GM12878 (cell line): Measurements from ENCODE around the gene BBC3. TPM values are rescaled to one million over a fixed set of nuclear protein-coding genes. Genes with fewer than 3 reads are reported as not detected.

Experiments used
- ATAC-seq: fragments of 200-7000 bp; cut with Tn5 transposase; 3 replicates; pipeline ENCODE4 v1.9.1; 2020; ENCODE audit warnings: mild to moderate bottlenecking, moderate library complexity
- BruUV-seq: library from RNA; stranded (reverse); fragments of 400-500 nt; replicated peaks from 2 replicates; lab custom pipeline; 2021; lab: Mats Ljungman, UMichigan
- CTCF ChIA-PET: fragments of 300-600 bp; sonication (Branson Sonifier 250); formaldehyde crosslinking; extraction: SDS; loops from one replicate; lab custom pipeline; 2021; ENCODE audit warnings: inconsistent platforms; lab: Yijun Ruan, JAX
- POLR2A ChIA-PET: fragments of 350-600 bp; formaldehyde crosslinking; extraction: SDS; loops from one replicate; lab custom pipeline; 2021; ENCODE audit warnings: inconsistent platforms; lab: Charles Lee
- RAD21 ChIA-PET: fragments of 300-600 bp; sonication (Branson Sonifier 250); formaldehyde crosslinking; loops from one replicate; lab custom pipeline; 2023; ENCODE audit warnings: antibody characterized with exemption; ENCODE audit not compliant: unreplicated experiment; lab: Charles Lee
- SMC1A ChIA-PET: fragments of 300-600 bp; sonication (Branson Sonifier 250); formaldehyde crosslinking; loops from one replicate; lab custom pipeline; 2023; ENCODE audit not compliant: unreplicated experiment, uncharacterized antibody; lab: Charles Lee
- DNase-seq: peaks from one replicate; pipeline ENCODE4 v3.0.0-alpha.2; 2011; ENCODE audit warnings: low read depth, low spot score
- FAIRE-seq: peaks from 3 replicates; lab custom pipeline; 2011; peaks lifted over from hg19 to GRCh38; lab: Jason Lieb, UNC
- H2AFZ ChIP-seq: 2 replicates; pipeline ENCODE4 v1.6.0; 2011; ENCODE audit warnings: low read depth, low read length, control low read depth; ENCODE audit not compliant: control insufficient read depth
- H3K27ac ChIP-seq: 2 replicates; pipeline ENCODE4 v1.5.1; 2011; ENCODE audit warnings: control low read depth; ENCODE audit not compliant: control insufficient read depth, insufficient read depth
- H3K27me3 ChIP-seq, 2 experiments: replicated peaks in 1 of 2; 2 replicates each; pipeline versions ENCODE4 v1.6.0 to v1.6.1; 2011; ENCODE audit warnings: low read length in 1 of 2; ENCODE audit not compliant: control insufficient read depth in 2 of 2, insufficient read depth in 2 of 2
- H3K36me3 ChIP-seq, 2 experiments: 2 replicates each; pipeline ENCODE4 v1.5.1; 2011; ENCODE audit warnings: low read length in 1 of 2; ENCODE audit not compliant: control insufficient read depth in 2 of 2, insufficient read depth in 2 of 2
- H3K4me1 ChIP-seq: 2 replicates; pipeline ENCODE4 v1.6.1; 2011; ENCODE audit warnings: mild to moderate bottlenecking, low read length, moderate library complexity, mixed read lengths; ENCODE audit not compliant: control insufficient read depth, insufficient read depth
- H3K4me2 ChIP-seq: 2 replicates; pipeline ENCODE4 v1.6.0; 2011; ENCODE audit warnings: control low read depth; ENCODE audit not compliant: control insufficient read depth, insufficient read depth
- H3K4me3 ChIP-seq: fragments of 200-600 bp; sonication (generic); 2 replicates; pipeline ENCODE4 v1.5.1; 2016
- H3K79me2 ChIP-seq: 2 replicates; pipeline ENCODE4 v1.6.0; 2011; ENCODE audit warnings: low read length; ENCODE audit not compliant: control insufficient read depth, insufficient read depth
- H3K9ac ChIP-seq: 2 replicates; pipeline ENCODE4 v1.8.0; 2011; ENCODE audit warnings: low read length, control low read depth, mixed read lengths; ENCODE audit not compliant: control insufficient read depth, insufficient read depth
- H3K9me3 ChIP-seq: replicated peaks from 3 replicates; pipeline ENCODE4 v1.5.1; 2011; ENCODE audit warnings: mild to moderate bottlenecking, low read length; ENCODE audit not compliant: control insufficient read depth, insufficient read depth
- H4K20me1 ChIP-seq: 2 replicates; pipeline ENCODE4 v1.6.0; 2011; ENCODE audit not compliant: control insufficient read depth, insufficient read depth
- CHD2 ChIP-seq: IDR thresholded peaks from 2 replicates; pipeline ENCODE4 v1.6.1; 2011; ENCODE audit warnings: low read depth, low read length, improper control_type of control experiment, borderline replicate concordance
- CREM ChIP-seq: IDR thresholded peaks from 2 replicates; pipeline ENCODE4 v1.6.1; 2014; ENCODE audit warnings: antibody characterized with exemption, low read depth
- EGR1 ChIP-seq, 2 experiments: IDR thresholded peaks; 1 replicate in 1 of 2; 2 replicates in 1 of 2; pipeline ENCODE4 v1.6.1; 2011 to 2012; ENCODE audit warnings: low read depth in 2 of 2, low read length in 2 of 2, borderline replicate concordance in 1 of 2, mild to moderate bottlenecking in 1 of 2, moderate library complexity in 1 of 2
- ESRRA ChIP-seq: IDR thresholded peaks from 2 replicates; pipeline ENCODE4 v1.6.1; 2012; ENCODE audit warnings: mild to moderate bottlenecking, low read length, improper control_type of control experiment
- IKZF1 ChIP-seq: fragments of 450-650 bp; conservative IDR thresholded peaks from 2 replicates; pipeline ENCODE4 v1.6.1; 2017; ENCODE audit warnings: antibody characterized with exemption, mild to moderate bottlenecking
- LARP7 ChIP-seq: fragments of 450-650 bp; IDR thresholded peaks from 2 replicates; pipeline ENCODE4 v1.6.1; 2017; ENCODE audit warnings: mild to moderate bottlenecking
- PAX5 ChIP-seq: IDR thresholded peaks from 2 replicates; pipeline ENCODE4 v1.6.1; 2011; ENCODE audit warnings: low read depth, low read length, borderline replicate concordance
- PKNOX1 ChIP-seq: fragments of 450-650 bp; IDR thresholded peaks from 2 replicates; pipeline ENCODE4 v1.6.1; 2016; ENCODE audit warnings: mild to moderate bottlenecking
- POLR2A ChIP-seq: IDR thresholded peaks from 2 replicates; pipeline ENCODE4 v1.6.1; 2011; ENCODE audit warnings: low read depth, mild to moderate bottlenecking, low read length
- POLR2AphosphoS2 ChIP-seq: IDR thresholded peaks from 2 replicates; pipeline ENCODE4 v1.6.1; 2011; ENCODE audit warnings: low read depth, mild to moderate bottlenecking, low read length, improper control_type of control experiment, moderate library complexity
- RUNX3 ChIP-seq: IDR thresholded peaks from 2 replicates; pipeline ENCODE4 v1.6.1; 2012; ENCODE audit warnings: low read length, inconsistent platforms
- SIN3A ChIP-seq: IDR thresholded peaks from 2 replicates; pipeline ENCODE4 v1.6.1; 2012; ENCODE audit warnings: low read depth, low read length, improper control_type of control experiment
- SMARCA5 ChIP-seq: fragments of 450-650 bp; IDR thresholded peaks from 2 replicates; pipeline ENCODE4 v1.6.1; 2017; ENCODE audit warnings: mild to moderate bottlenecking
- SRF ChIP-seq, 2 experiments: IDR thresholded peaks; 2 replicates each; pipeline ENCODE4 v1.6.1; 2011; ENCODE audit warnings: low read depth in 2 of 2, low read length in 2 of 2, mild to moderate bottlenecking in 1 of 2, moderate library complexity in 1 of 2
- SUZ12 ChIP-seq: fragments of 200-600 bp; sonication (generic); IDR thresholded peaks from one replicate; pipeline ENCODE4 v1.6.1; 2018; ENCODE audit warnings: antibody characterized with exemption, mild to moderate bottlenecking; ENCODE audit not compliant: unreplicated experiment
- TBL1XR1 ChIP-seq: IDR thresholded peaks from 2 replicates; pipeline ENCODE4 v1.6.1; 2012; ENCODE audit warnings: low read depth, low read length, improper control_type of control experiment
- WRNIP1 ChIP-seq: IDR thresholded peaks from 2 replicates; pipeline ENCODE4 v1.6.1; 2011; ENCODE audit warnings: low read depth, low read length, improper control_type of control experiment, borderline replicate concordance
- WGBS: methylation state at CpG from one replicate; pipeline ENCODE4 v1.1.6; 2016; ENCODE audit warnings: low lambda C conversion rate; ENCODE audit not compliant: insufficient replicate concordance, insufficient coverage; ENCODE audit errors: missing lambda C conversion rate; 5-methylcytosine and 5-hydroxymethylcytosine counted together
- in situ Hi-C: fragments of 300-500 bp; cut with MboI; formaldehyde crosslinking; loops from 9 replicates; pipeline ENCODE4 v1.14.3; 2018; ENCODE audit warnings: mixed read lengths
- intact Hi-C: fragments of 100-400 bp; cut with micrococcal nuclease; formaldehyde crosslinking; loops from one replicate; pipeline ENCODE4 v1.14.2; 2022; ENCODE audit not compliant: unreplicated experiment
- polyA plus RNA-seq, 11 experiments: library from polyadenylated mRNA; depleted of rRNA in 4 of 11; unstranded in 6 of 11; stranded (reverse) in 5 of 11; fragments of >200 nt; fragmentation: Nextera tagmentation in 4 of 11; fragmentation: Illumina TruSeq in 1 of 11; extraction: Ambion mirVana in 4 of 11; extraction: Trizol in 1 of 11; gene quantifications; 1 replicate in 1 of 11; 2 replicates in 10 of 11; pipeline versions ENCODE4 v1.2.1 to v1.2.3, GENCODE V29; 2011 to 2016; ENCODE audit warnings: inconsistent platforms in 2 of 11, missing spikeins in 2 of 11, low read depth in 1 of 11
- total RNA-seq, 4 experiments: library from RNA; depleted of rRNA in 3 of 4; stranded (reverse); fragments of >200 nt in 3 of 4; fragmentation: Illumina TruSeq in 1 of 4; extraction: Trizol in 1 of 4; gene quantifications; 2 replicates each; pipeline versions ENCODE4 v1.2.1 to v1.2.3, GENCODE V29; 2013 to 2021
- TF ChIP-seq, protein P1 (sequence below): fragments of 450-650 bp; IDR thresholded peaks from 2 replicates; pipeline ENCODE4 v1.6.1; 2017; ENCODE audit warnings: low read depth, mild to moderate bottlenecking, moderate library complexity

BBC3 gene
- total and polyA plus RNA-seq, 10 of the 15 experiments (the other 5 are each of a cell fraction or from before 2014, with no cell fraction given): 0.10 to 17.9 (median 7.5) TPM

- TF ChIP-seq RUNX3 (no peak), CHD2 (0 out of 2 replicates have a peak, but pooled peaks have one; percentile 29), SIN3A (peak; percentile 44; the same call in 1 of the 2 replicates)
- TF ChIP-seq, all 136 proteins: peak for 11
Measured at GRCh38 chr19:47257411-47258169, 26.6 kb upstream of the BBC3 start (continued).

GRCh38 chr19:47256693-47257410, 25.9 kb upstream of the BBC3 start:
- Histone ChIP-seq H3K27ac (peak overlapping the region; percentile 86), H3K27me3 (no peaks in the 10 kb centered on the region), H3K9me3 (no peaks in the 10 kb centered on the region), H3K79me2 (peaks cover 9% of the 10 kb centered on the region), H3K4me1 (peaks cover 8% of the 10 kb centered on the region), H3K4me3 (peak overlapping the region; percentile 93; the same call in 1 of the 2 replicates), H4K20me1 (no peaks in the 10 kb centered on the region), H3K4me2 (peak overlapping the region; percentile 97; the same call in 1 of the 2 replicates), H3K36me3 (peaks cover 8 to 12% of the 10 kb centered on the region in 2 experiments; a peak in 2 of 4 replicates), H3K9ac (peak overlapping the region; percentile 86; the same call in 1 of the 2 replicates), H2AFZ (no peak overlapping the region)
- in situ Hi-C loops: no loop called here
- DNase-seq: peak; percentile 92
- 3% methylated on average over 43 of the region's 52 CpGs for WGBS
- ChIA-PET SMC1A (interaction anchor here (0.7 to 2.0 kb wide), 9 partner anchors 13 to 126 kb away, joined by 3 to 9 read pairs (median 3); partner anchors contain the start of genes INAFM1 and SAE1), POLR2A (interaction anchor here (0.5 to 3.2 kb wide), 13 partner anchors 9 to 528 kb away, joined by 3 to 39 read pairs (median 4); partner anchors contain the start of genes DHX34, INAFM1 and ZC3H4), CTCF (interaction anchor here (0.6 to 2.6 kb wide), 9 partner anchors 11 to 221 kb away, joined by 3 to 57 read pairs (median 3); no protein-coding TSS in a partner anchor), RAD21 (interaction anchor here (0.7 to 2.2 kb wide), 14 partner anchors 9 to 1776 kb away, joined by 3 to 39 read pairs (median 5); partner anchors contain the start of genes INAFM1 and ZC3H4)
- intact Hi-C loops: loop anchor here (2.0 kb wide), 1 partner anchor 16 kb away; no protein-coding TSS in a partner anchor
- peak; percentile 91 for ATAC-seq
- no TSS peak for BruUV-seq
- FAIRE-seq: peak; percentile 100
- TF ChIP-seq EGR1 (IDR thresholded peaks at IDR 0.05; ENCODE audit: borderline replicate concordance in 1 of 2, low read depth in 2 of 2, low read length in 2 of 2) (peak in 1 of 2 experiments; percentile 4; a peak in 1 of 3 replicates), WRNIP1 (no peak), POLR2A (peak; percentile 10; the same call in 1 of the 2 replicates), POLR2AphosphoS2 (no peak), SRF (IDR thresholded peaks at IDR 0.05; ENCODE audit: low read depth in 2 of 2, low read length in 2 of 2) (peak; percentile 39 to 49; a peak in 1 of 4 replicates), PAX5 (peak; percentile 96), ESRRA (no peak), LARP7 (no peak), SUZ12 (no peak), PKNOX1 (no peak), SMARCA5 (no peak), TBL1XR1 (no peak), IKZF1 (no peak), CREM (peak; percentile 69)
- TF ChIP-seq, protein P1, sequence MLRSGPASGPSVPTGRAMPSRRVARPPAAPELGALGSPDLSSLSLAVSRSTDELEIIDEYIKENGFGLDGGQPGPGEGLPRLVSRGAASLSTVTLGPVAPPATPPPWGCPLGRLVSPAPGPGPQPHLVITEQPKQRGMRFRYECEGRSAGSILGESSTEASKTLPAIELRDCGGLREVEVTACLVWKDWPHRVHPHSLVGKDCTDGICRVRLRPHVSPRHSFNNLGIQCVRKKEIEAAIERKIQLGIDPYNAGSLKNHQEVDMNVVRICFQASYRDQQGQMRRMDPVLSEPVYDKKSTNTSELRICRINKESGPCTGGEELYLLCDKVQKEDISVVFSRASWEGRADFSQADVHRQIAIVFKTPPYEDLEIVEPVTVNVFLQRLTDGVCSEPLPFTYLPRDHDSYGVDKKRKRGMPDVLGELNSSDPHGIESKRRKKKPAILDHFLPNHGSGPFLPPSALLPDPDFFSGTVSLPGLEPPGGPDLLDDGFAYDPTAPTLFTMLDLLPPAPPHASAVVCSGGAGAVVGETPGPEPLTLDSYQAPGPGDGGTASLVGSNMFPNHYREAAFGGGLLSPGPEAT: no peak
